IMR-90 (cell line): ENCODE measurements around the gene EXOC3L4. TPM values are rescaled to one million over a fixed set of nuclear protein-coding genes. Genes with fewer than 3 reads are reported as not detected.

Experiments used
- ATAC-seq: fragments of 200-7000 bp; cut with Tn5 transposase; 2 replicates; pipeline ENCODE4 v1.9.1; 2020; ENCODE audit warnings: low read depth, mild to moderate bottlenecking, moderate library complexity
- BruUV-seq: library from RNA; stranded (reverse); fragments of 400-500 nt; replicated peaks from 2 replicates; lab custom pipeline; 2021; lab: Mats Ljungman, UMichigan
- CTCF ChIA-PET: fragments of 300-600 bp; formaldehyde crosslinking; extraction: SDS; loops from one replicate; lab custom pipeline; 2021; ENCODE audit warnings: antibody characterized with exemption; lab: Yijun Ruan, JAX
- POLR2A ChIA-PET: fragments of 300-600 bp; sonication (Branson Sonifier 250); formaldehyde crosslinking; loops from one replicate; lab custom pipeline; 2022; ENCODE audit warnings: antibody characterized with exemption; ENCODE audit not compliant: unreplicated experiment; lab: Charles Lee
- DNase-seq: peaks from one replicate; pipeline ENCODE4 v3.0.0; 2013
- H2AFZ ChIP-seq: replicated peaks from 2 replicates; pipeline ENCODE3; 2013; ENCODE audit warnings: low read length, mild to moderate bottlenecking; ENCODE audit not compliant: poor library complexity
- H2AK5ac ChIP-seq: 2 replicates; pipeline ENCODE4 v1.6.1; 2013; ENCODE audit warnings: low read depth, low read length, inconsistent platforms
- H2AK9ac ChIP-seq: replicated peaks from 2 replicates; pipeline ENCODE3; 2013; ENCODE audit warnings: mild to moderate bottlenecking, low read depth, low read length, moderate library complexity; ENCODE audit not compliant: poor library complexity
- H2BK120ac ChIP-seq: 2 replicates; pipeline ENCODE4 v1.6.1; 2013; ENCODE audit warnings: low read depth, low read length, inconsistent platforms
- H2BK15ac ChIP-seq: 3 replicates; pipeline ENCODE4 v1.6.1; 2013; ENCODE audit warnings: low read depth, low read length, inconsistent platforms
- H2BK20ac ChIP-seq: 2 replicates; pipeline ENCODE4 v1.6.1; 2013; ENCODE audit warnings: low read depth, mild to moderate bottlenecking, inconsistent platforms, low read length, moderate library complexity
- H2BK5ac ChIP-seq: 2 replicates; pipeline ENCODE4 v1.6.1; 2013; ENCODE audit warnings: mild to moderate bottlenecking, low read depth, low read length, inconsistent platforms; ENCODE audit not compliant: poor library complexity, severe bottlenecking
- H3K14ac ChIP-seq: replicated peaks from 2 replicates; pipeline ENCODE4 v1.6.1; 2013; ENCODE audit warnings: low read depth, low read length, inconsistent platforms
- H3K18ac ChIP-seq: 2 replicates; pipeline ENCODE4 v1.6.1; 2013; ENCODE audit warnings: low read depth, low read length, control low read depth
- H3K23ac ChIP-seq: 2 replicates; pipeline ENCODE4 v1.6.1; 2013; ENCODE audit warnings: low read depth, low read length, inconsistent platforms
- H3K27ac ChIP-seq: 2 replicates; pipeline ENCODE4 v1.5.1; 2013; ENCODE audit warnings: mild to moderate bottlenecking, control low read depth, low read length; ENCODE audit not compliant: insufficient read depth
- H3K27me3 ChIP-seq: 2 replicates; pipeline ENCODE4 v1.6.1; 2013; ENCODE audit warnings: low read length; ENCODE audit not compliant: control insufficient read depth, insufficient read depth
- H3K36me3 ChIP-seq: 2 replicates; pipeline ENCODE4 v1.6.1; 2013; ENCODE audit warnings: low read length, mixed read lengths; ENCODE audit not compliant: control insufficient read depth, insufficient read depth
- H3K4ac ChIP-seq: 2 replicates; pipeline ENCODE4 v1.6.1; 2013; ENCODE audit warnings: low read depth, low read length, inconsistent platforms
- H3K4me1 ChIP-seq: 2 replicates; pipeline ENCODE4 v1.6.1; 2013; ENCODE audit warnings: low read length, mixed read lengths; ENCODE audit not compliant: control insufficient read depth, insufficient read depth
- H3K4me2 ChIP-seq: 2 replicates; pipeline ENCODE4 v1.6.1; 2013; ENCODE audit warnings: low read depth, mild to moderate bottlenecking, control low read depth, low read length, moderate library complexity
- H3K4me3 ChIP-seq: 2 replicates; pipeline ENCODE4 v1.5.1; 2013; ENCODE audit warnings: low read depth, mild to moderate bottlenecking, control low read depth, low read length, moderate library complexity; ENCODE audit not compliant: insufficient read depth
- H3K56ac ChIP-seq: 2 replicates; pipeline ENCODE4 v1.6.1; 2013; ENCODE audit warnings: low read length, inconsistent platforms; ENCODE audit not compliant: insufficient read depth; ENCODE audit errors: extremely low read depth
- H3K79me1 ChIP-seq, 2 experiments: 2 replicates each; pipeline ENCODE4 v1.6.1; 2013; ENCODE audit warnings: low read length in 2 of 2, inconsistent platforms in 1 of 2, low read depth in 1 of 2
- H3K9ac ChIP-seq: 2 replicates; pipeline ENCODE4 v1.6.1; 2013; ENCODE audit warnings: low read depth, low read length, control low read depth
- H3K9me1 ChIP-seq: 2 replicates; pipeline ENCODE4 v1.6.1; 2013; ENCODE audit warnings: low read length, inconsistent platforms; ENCODE audit not compliant: insufficient read depth
- H3K9me3 ChIP-seq: 2 replicates; pipeline ENCODE4 v1.6.1; 2013; ENCODE audit warnings: low read length; ENCODE audit not compliant: control insufficient read depth, insufficient read depth
- H4K20me1 ChIP-seq: 2 replicates; pipeline ENCODE4 v1.6.1; 2013; ENCODE audit warnings: low read length, inconsistent platforms; ENCODE audit not compliant: insufficient read depth
- H4K5ac ChIP-seq: 2 replicates; pipeline ENCODE4 v1.6.1; 2013; ENCODE audit warnings: mild to moderate bottlenecking, low read depth, low read length, control low read depth
- H4K8ac ChIP-seq, 2 experiments: 2 replicates each; pipeline ENCODE4 v1.6.1; 2013; ENCODE audit warnings: low read depth in 2 of 2, low read length in 2 of 2, control low read depth in 1 of 2, inconsistent platforms in 1 of 2
- H4K91ac ChIP-seq: 2 replicates; pipeline ENCODE4 v1.6.1; 2013; ENCODE audit warnings: low read depth, low read length, inconsistent platforms; ENCODE audit not compliant: insufficient read depth
- NFE2L2 ChIP-seq: fragments of 150-350 bp; IDR thresholded peaks from 2 replicates; pipeline ENCODE4 v1.6.1; 2016; ENCODE audit warnings: low read depth, mild to moderate bottlenecking, low read length
- WGBS, 2 experiments: methylation state at CpG; one replicate each; pipeline versions ENCODE4 v1.1.5 to v1.1.7; 2013; ENCODE audit warnings: missing lambda C conversion rate in 2 of 2; ENCODE audit not compliant: insufficient read length in 1 of 2; ENCODE audit errors: extremely low coverage in 2 of 2; 5-methylcytosine and 5-hydroxymethylcytosine counted together
- dilution Hi-C: fragments of 300-500 bp; cut with HindIII; formaldehyde crosslinking; loops from one replicate; pipeline ENCODE4 v1.14.3; 2018; ENCODE audit warnings: low sequenced_read_pairs; ENCODE audit not compliant: unreplicated experiment
- in situ Hi-C: fragments of 300-500 bp; cut with MboI; formaldehyde crosslinking; loops from 3 replicates; pipeline ENCODE4 v1.14.3; 2019; ENCODE audit warnings: low sequenced_read_pairs, inconsistent platforms, mixed read lengths
- intact Hi-C: fragments of 100-400 bp; cut with micrococcal nuclease; formaldehyde crosslinking; loops from 2 replicates; pipeline ENCODE4 v1.10.0; 2022
- polyA plus RNA-seq, 3 experiments: library from polyadenylated mRNA; depleted of rRNA; stranded (reverse); fragments of >200 nt; gene quantifications; 2 replicates each; pipeline ENCODE4 v1.2.3, GENCODE V29; 2012; ENCODE audit warnings: low replicate concordance in 1 of 3
- total RNA-seq: library from RNA; depleted of rRNA; stranded (reverse); fragments of >200 nt; gene quantifications from 2 replicates; pipeline ENCODE4 v1.2.3, GENCODE V29; 2012
- TF ChIP-seq, protein P1 (sequence below): conservative IDR thresholded peaks from 2 replicates; pipeline ENCODE4 v1.5.1; 2012; ENCODE audit warnings: mild to moderate bottlenecking, low read depth, low read length, improper control_type of control experiment

The EXOC3L4 gene
- total and polyA plus RNA-seq, 2 of the 4 experiments (the other 2 are of a cell fraction): not detected

DNA sequence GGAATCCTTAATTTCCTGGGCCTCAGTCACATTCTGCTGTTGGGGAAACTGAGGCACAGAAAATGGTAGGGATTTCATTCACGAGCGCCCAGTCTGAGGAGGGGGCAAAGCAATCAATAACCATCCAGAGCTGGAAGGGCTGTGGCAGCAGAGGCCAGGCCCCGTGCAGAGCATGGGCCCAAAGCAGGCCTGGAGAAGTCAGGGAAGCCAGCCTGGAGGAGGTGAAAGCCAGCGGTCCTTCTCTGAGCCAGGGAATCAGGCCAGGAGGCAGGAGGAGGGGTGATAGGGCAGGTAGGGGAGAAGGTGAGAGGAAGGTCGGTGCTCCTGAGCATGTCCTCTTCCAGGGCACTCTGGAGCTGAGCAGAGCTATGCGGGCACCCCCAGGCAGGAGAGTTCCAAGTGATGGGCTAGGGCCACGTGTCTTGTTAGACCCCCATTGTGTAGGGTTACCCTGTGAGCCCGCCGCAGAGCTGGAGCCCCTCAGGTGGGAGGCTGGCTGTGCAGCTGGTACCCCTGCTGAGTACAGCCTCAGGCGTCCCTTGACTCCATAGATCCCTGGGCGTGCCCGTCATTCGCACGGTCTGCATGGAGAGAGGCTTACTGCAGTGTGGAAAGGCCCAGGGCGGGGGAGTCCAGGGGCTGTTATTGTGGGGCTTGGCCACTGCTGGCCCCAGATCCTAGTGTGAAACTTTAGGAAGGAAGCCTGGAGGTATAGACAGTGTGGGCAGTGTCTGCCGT is 33.5 kb downstream of the EXOC3L4 start:
- Histone ChIP-seq H2AFZ (no peak overlapping the region), H3K9me3 (no peaks in the 10 kb centered on the region), H3K4me2 (no peak overlapping the region), H3K27ac (no peak overlapping the region), H2BK20ac (no peak overlapping the region), H4K5ac (no peak overlapping the region), H2BK120ac (no peak overlapping the region), H4K8ac (no peak overlapping the region), H3K56ac (no peak overlapping the region), H2BK5ac (no peak overlapping the region), H2AK9ac (peak overlapping the region; percentile 28), H2AK5ac (peak overlapping the region; percentile 68), H3K9me1 (peaks cover 8% of the 10 kb centered on the region), H3K79me1 (no peaks in the 10 kb centered on the region; a peak in 1 of 4 replicates), H3K36me3 (no peaks in the 10 kb centered on the region), H3K23ac (no peak overlapping the region), H4K20me1 (peaks cover 3% of the 10 kb centered on the region; the same call in 1 of the 2 replicates), H3K4me1 (peaks cover 14% of the 10 kb centered on the region), H3K4me3 (no peak overlapping the region), H3K14ac (no peak overlapping the region), H3K9ac (no peak overlapping the region), H4K91ac (no peak overlapping the region), H3K18ac (no peak overlapping the region), H3K4ac (no peak overlapping the region), H2BK15ac (no peak overlapping the region), H3K27me3 (peaks cover 6% of the 10 kb centered on the region; the same call in 1 of the 2 replicates)
- dilution Hi-C loops: no loop called here
- DNase-seq: no peak
- ATAC-seq: no peak
- intact Hi-C loops: no loop called here
- no TSS peak for BruUV-seq
- TF ChIP-seq, protein P1, sequence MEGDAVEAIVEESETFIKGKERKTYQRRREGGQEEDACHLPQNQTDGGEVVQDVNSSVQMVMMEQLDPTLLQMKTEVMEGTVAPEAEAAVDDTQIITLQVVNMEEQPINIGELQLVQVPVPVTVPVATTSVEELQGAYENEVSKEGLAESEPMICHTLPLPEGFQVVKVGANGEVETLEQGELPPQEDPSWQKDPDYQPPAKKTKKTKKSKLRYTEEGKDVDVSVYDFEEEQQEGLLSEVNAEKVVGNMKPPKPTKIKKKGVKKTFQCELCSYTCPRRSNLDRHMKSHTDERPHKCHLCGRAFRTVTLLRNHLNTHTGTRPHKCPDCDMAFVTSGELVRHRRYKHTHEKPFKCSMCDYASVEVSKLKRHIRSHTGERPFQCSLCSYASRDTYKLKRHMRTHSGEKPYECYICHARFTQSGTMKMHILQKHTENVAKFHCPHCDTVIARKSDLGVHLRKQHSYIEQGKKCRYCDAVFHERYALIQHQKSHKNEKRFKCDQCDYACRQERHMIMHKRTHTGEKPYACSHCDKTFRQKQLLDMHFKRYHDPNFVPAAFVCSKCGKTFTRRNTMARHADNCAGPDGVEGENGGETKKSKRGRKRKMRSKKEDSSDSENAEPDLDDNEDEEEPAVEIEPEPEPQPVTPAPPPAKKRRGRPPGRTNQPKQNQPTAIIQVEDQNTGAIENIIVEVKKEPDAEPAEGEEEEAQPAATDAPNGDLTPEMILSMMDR: no peak
- TF ChIP-seq NFE2L2: no peak
- ChIA-PET CTCF (no interaction called here), POLR2A (no interaction called here)
- in situ Hi-C loops: no loop called here
- WGBS, 2 experiments: 100% methylated on average over 5 of the region's 16 CpGs; no CpG with 5 or more reads in 1 of the 2 experiments
